MCF 10A (cell line): ENCODE data around the gene BIN1. TPM values are rescaled to one million over a fixed set of nuclear protein-coding genes. Genes with fewer than 3 reads are reported as not detected.
A peak's percentile ranks its signal among the peaks of the same experiment; 100 is the strongest.

Source experiments
- BruUV-seq: library from RNA; stranded (reverse); fragments of 400-500 nt; replicated peaks from 2 replicates; lab custom pipeline; 2021; lab: Mats Ljungman, UMichigan
- CTCF ChIA-PET: fragments of 300-600 bp; sonication (Branson Sonifier 250); formaldehyde crosslinking; extraction: SDS; loops from one replicate; lab custom pipeline; 2021; ENCODE audit warnings: antibody characterized with exemption, inconsistent platforms; lab: Yijun Ruan, JAX
- POLR2A ChIA-PET: fragments of 300-600, 350-650 bp; sonication (Branson Sonifier 250); formaldehyde crosslinking; extraction: SDS; loops from one replicate; lab custom pipeline; 2020; ENCODE audit warnings: antibody characterized with exemption, inconsistent platforms; lab: Yijun Ruan, JAX
- DNase-seq: peaks from one replicate; pipeline ENCODE4 v3.0.0-alpha.2; 2018; ENCODE audit not compliant: unreplicated experiment
- H3K27ac Mint-ChIP-seq: one replicate; pipeline ENCODE4 v1.8.0; 2022; ENCODE audit warnings: mild to moderate bottlenecking, low read depth, mixed read lengths; ENCODE audit not compliant: unreplicated experiment
- H3K27me3 Mint-ChIP-seq: one replicate; pipeline ENCODE4 v1.8.0; 2022; ENCODE audit warnings: mixed read lengths; ENCODE audit not compliant: insufficient read depth, unreplicated experiment
- H3K36me3 Mint-ChIP-seq: one replicate; pipeline ENCODE4 v1.8.0; 2022; ENCODE audit warnings: mild to moderate bottlenecking, moderate library complexity, mixed read lengths; ENCODE audit not compliant: insufficient read depth, unreplicated experiment
- H3K4me1 Mint-ChIP-seq: one replicate; pipeline ENCODE4 v1.8.0; 2022; ENCODE audit warnings: mixed read lengths; ENCODE audit not compliant: insufficient read depth, unreplicated experiment
- H3K4me3 Mint-ChIP-seq: one replicate; pipeline ENCODE4 v1.8.0; 2022; ENCODE audit warnings: mild to moderate bottlenecking, moderate library complexity, mixed read lengths; ENCODE audit not compliant: unreplicated experiment
- H3K9me3 Mint-ChIP-seq: one replicate; pipeline ENCODE4 v1.8.0; 2022; ENCODE audit warnings: mixed read lengths; ENCODE audit not compliant: unreplicated experiment
- CTCF ChIP-seq: fragments of 200-600 bp; IDR thresholded peaks from one replicate; pipeline ENCODE4 v1.8.0; 2022; ENCODE audit warnings: antibody characterized with exemption, mild to moderate bottlenecking; ENCODE audit not compliant: unreplicated experiment
- intact Hi-C: fragments of 100-400 bp; cut with micrococcal nuclease; formaldehyde crosslinking; loops from 2 replicates; pipeline ENCODE4 v1.14.1; 2022
- total RNA-seq: library from RNA; stranded (reverse); gene quantifications from 2 replicates; pipeline ENCODE4 v1.2.3, GENCODE V29; 2022

BIN1 gene
- total RNA-seq, 1 experiment from 2014 or later: 29.6 TPM

DNA sequence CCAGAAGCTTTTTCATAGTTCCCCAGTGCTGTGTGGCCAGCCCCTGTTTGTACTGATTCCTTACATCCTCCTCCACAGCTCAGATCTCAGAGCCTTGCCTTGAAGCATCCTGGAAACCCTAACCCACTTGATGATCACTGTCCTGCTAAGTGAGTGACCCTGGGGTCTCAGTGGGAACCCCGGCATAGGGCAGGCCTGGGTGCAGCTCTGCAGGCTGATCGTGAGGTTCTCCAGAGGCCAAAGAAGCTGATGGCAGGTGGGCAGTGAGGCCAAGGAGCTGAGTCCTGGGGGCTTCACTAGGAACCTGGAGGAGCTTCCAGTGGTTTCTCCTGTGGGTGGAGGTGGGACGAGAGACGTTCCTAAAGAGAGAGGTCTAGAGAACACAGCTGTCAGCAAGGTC is 47.4 kb upstream of the BIN1 start:
- Mint-ChIP-seq H3K36me3 (no peaks in the 10 kb centered on the region), H3K27me3 (no peaks in the 10 kb centered on the region), H3K9me3 (no peaks in the 10 kb centered on the region), H3K4me1 (peaks cover 9% of the 10 kb centered on the region), H3K27ac (no peak overlapping the region), H3K4me3 (no peak overlapping the region)
- BruUV-seq: no TSS peak
- no peak for TF ChIP-seq CTCF
- intact Hi-C loops: no loop called here
- DNase-seq: no peak
- ChIA-PET POLR2A (interaction anchor here (0.7 kb wide), 1 partner anchor 94 kb away, joined by 3 read pairs; no protein-coding TSS in a partner anchor), CTCF (interaction anchor here (0.6 to 0.9 kb wide), 2 partner anchors 20 to 748 kb away, joined by 3 to 4 read pairs; no protein-coding TSS in a partner anchor)

DNA sequence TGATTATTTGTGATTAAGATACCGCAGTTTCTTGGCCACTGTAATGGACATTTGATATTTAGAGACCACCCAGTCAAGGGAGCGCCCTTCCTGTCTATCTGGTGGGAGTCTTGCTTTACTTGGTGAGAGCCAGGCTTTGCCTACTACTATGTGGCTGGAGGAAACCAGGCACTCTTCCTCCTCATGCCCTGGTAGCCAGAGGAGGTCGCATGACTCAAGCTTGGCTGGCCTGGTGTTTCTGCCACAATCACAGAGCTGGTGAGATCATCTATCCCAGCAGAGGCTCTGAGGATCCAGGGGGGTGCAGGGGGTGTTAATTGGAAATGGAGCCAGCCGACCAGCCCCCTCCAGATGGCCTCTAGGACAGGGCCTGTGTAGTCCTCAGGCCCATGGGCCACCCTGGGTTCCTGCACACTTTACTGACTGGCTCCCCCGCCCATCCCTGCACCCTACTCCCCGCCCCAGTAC is 46.8 kb upstream of the BIN1 start:
- peaks cover 9% of the 10 kb centered on the region for H3K4me1 Mint-ChIP-seq
- intact Hi-C loops: no loop called here
- CTCF ChIA-PET: interaction anchor here (0.9 kb wide), 1 partner anchor 21 kb away, joined by 3 read pairs; no protein-coding TSS in a partner anchor
- H3K27me3 Mint-ChIP-seq: no peaks in the 10 kb centered on the region
- H3K36me3 Mint-ChIP-seq: no peaks in the 10 kb centered on the region
- no peak for TF ChIP-seq CTCF
- no TSS peak for BruUV-seq
- H3K4me3 Mint-ChIP-seq: no peak overlapping the region
- H3K27ac Mint-ChIP-seq: peak overlapping the region; percentile 46
- POLR2A ChIA-PET: interaction anchor here (0.7 kb wide), 1 partner anchor 95 kb away, joined by 3 read pairs; no protein-coding TSS in a partner anchor
- peak; percentile 73 for DNase-seq
- no peaks in the 10 kb centered on the region for H3K9me3 Mint-ChIP-seq

GRCh38 chr2:127150996-127151395 is 44.0 kb upstream of the BIN1 start:
- intact Hi-C loops: no loop called here

DNA sequence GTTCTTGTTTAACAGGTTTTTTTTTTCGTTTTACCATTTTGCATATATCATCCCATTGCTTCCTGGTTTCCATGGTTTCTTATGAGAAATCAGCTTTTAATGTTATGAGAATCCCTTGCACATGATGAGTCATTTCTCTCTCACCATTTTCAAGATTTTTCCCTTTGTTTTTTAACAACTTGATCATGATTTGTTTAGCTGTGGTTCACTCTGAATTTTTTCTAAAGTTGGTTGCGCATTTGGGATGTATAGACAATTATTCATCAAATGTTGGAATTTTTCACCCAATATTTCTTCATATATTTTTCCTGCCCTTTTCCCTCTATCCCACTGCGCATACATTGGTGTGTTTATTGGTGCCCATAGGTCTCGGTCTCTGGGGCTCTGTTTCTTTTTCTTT is 42.4 kb upstream of the BIN1 start:
- ChIA-PET CTCF (no interaction called here), POLR2A (interaction anchor here (0.6 to 1.3 kb wide), 3 partner anchors 43 to 115 kb away, joined by 3 to 4 read pairs (median 3); partner anchors contain the start of gene BIN1)
- Mint-ChIP-seq H3K4me3 (no peak overlapping the region), H3K36me3 (no peaks in the 10 kb centered on the region), H3K9me3 (no peaks in the 10 kb centered on the region), H3K27me3 (no peaks in the 10 kb centered on the region), H3K4me1 (peaks cover 10% of the 10 kb centered on the region), H3K27ac (no peak overlapping the region)
- DNase-seq: peak; percentile 75
- intact Hi-C loops: no loop called here
- no TSS peak for BruUV-seq
- no peak for TF ChIP-seq CTCF

More at GRCh38 chr2:127150996-127151395, 44.0 kb upstream of the BIN1 start:
- ChIA-PET POLR2A (no interaction called here), CTCF (interaction anchor here (0.5 to 1.5 kb wide), 3 partner anchors 9 to 48 kb away, joined by 3 to 4 read pairs (median 4); no protein-coding TSS in a partner anchor)
- no peak for TF ChIP-seq CTCF
- Mint-ChIP-seq H3K4me1 (peaks cover 9% of the 10 kb centered on the region), H3K27ac (no peak overlapping the region), H3K36me3 (no peaks in the 10 kb centered on the region), H3K9me3 (no peaks in the 10 kb centered on the region), H3K4me3 (no peak overlapping the region), H3K27me3 (no peaks in the 10 kb centered on the region)
- no peak for DNase-seq
- no TSS peak for BruUV-seq
